ENCODE results near the gene PIM1.
A peak's percentile ranks its signal among the peaks of the same experiment; 100 is the strongest.

Gene PIM1

DNA sequence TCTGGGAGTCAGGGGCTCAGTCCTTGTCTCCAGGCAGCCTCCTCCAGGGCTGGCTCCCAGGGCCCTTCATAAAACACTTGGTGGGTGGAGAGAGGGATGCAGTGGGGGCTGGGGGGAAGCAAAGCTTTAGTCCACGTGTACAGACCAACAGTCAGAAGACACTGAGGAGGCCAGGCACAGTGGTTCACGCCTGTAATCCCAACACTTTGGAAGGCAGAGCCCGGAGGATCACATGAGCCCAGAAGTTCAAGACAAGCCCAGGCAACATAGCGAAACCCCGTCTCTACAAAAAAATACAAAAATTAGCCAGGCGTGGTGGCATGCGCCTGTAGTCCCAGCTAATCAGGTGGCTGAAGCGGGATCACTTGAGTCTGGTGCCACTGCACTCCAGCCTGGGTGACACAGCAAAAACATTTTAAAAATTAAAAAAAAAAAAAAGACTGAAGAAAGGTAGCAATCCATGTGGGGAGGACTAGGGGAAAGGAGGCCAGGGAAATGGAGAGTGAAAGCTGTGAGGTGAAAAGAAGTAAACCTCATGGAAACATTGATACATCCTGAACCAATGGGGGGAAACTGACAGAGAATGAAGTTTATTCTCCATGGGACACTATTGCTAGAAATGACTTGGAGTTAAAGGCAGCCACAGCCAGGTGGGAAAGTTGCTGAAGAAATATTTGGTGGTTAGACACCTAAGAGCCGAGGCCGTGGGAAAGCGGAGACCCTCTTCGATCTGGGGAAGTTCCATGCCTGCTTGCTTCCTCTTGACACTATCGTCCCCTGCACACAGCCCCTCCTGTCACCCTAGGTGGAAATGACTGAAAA lies 35.4 kb downstream of the PIM1 start:
- TF ChIP-seq, protein P1, sequence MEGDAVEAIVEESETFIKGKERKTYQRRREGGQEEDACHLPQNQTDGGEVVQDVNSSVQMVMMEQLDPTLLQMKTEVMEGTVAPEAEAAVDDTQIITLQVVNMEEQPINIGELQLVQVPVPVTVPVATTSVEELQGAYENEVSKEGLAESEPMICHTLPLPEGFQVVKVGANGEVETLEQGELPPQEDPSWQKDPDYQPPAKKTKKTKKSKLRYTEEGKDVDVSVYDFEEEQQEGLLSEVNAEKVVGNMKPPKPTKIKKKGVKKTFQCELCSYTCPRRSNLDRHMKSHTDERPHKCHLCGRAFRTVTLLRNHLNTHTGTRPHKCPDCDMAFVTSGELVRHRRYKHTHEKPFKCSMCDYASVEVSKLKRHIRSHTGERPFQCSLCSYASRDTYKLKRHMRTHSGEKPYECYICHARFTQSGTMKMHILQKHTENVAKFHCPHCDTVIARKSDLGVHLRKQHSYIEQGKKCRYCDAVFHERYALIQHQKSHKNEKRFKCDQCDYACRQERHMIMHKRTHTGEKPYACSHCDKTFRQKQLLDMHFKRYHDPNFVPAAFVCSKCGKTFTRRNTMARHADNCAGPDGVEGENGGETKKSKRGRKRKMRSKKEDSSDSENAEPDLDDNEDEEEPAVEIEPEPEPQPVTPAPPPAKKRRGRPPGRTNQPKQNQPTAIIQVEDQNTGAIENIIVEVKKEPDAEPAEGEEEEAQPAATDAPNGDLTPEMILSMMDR (IDR thresholded peaks at IDR 0.05; ENCODE audit: low read depth, low read length): no peak
- H3K4me3 ChIP-seq (ENCODE audit: low read depth, low read length): no peak overlapping the region

DNA sequence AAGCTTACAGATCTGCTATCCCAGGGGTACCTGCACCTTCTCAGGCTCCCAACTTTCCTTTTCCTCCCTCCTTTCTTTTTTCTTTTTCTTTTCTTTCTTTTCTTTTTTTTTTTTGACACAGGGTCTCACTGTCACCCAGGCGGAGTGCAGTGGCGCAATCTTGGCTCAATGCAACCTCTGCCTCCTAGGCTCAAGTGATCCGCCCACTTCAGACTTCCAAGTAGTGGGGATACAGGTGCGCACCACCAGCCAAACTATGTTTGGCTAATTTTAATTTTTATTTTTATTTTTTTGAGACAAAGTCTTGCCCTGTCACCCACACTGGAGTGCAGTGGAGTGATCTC lies 36.0 kb downstream of the PIM1 start:
- TF ChIP-seq, protein P1 (IDR thresholded peaks at IDR 0.05; ENCODE audit: low read depth, low read length): no peak
- no peak overlapping the region for H3K4me3 ChIP-seq (ENCODE audit: low read depth, low read length)

DNA sequence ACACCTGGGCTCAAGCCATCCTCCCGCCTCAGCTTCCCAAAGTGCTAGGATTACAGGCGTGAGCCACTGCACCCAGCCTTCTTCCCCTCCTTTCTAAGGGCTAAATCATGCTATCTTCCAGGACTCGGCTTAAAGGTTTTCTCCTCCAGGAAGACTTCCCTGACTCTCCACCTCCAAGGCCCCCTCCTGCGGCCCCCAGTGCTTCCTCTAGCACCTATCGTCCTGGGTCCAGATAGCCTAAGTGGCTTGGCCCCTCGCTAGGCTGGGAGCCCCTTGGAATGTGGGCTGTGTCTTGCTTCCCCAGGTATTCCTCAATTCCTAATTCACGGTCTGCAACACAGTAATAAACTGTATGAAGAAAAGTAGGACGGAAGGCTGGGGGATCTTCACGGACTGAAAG lies 36.7 kb downstream of the PIM1 start:
- TF ChIP-seq, protein P1 (IDR thresholded peaks at IDR 0.05; ENCODE audit: low read depth, low read length): no peak
- no peak overlapping the region for H3K4me3 ChIP-seq (ENCODE audit: low read depth, low read length)

DNA sequence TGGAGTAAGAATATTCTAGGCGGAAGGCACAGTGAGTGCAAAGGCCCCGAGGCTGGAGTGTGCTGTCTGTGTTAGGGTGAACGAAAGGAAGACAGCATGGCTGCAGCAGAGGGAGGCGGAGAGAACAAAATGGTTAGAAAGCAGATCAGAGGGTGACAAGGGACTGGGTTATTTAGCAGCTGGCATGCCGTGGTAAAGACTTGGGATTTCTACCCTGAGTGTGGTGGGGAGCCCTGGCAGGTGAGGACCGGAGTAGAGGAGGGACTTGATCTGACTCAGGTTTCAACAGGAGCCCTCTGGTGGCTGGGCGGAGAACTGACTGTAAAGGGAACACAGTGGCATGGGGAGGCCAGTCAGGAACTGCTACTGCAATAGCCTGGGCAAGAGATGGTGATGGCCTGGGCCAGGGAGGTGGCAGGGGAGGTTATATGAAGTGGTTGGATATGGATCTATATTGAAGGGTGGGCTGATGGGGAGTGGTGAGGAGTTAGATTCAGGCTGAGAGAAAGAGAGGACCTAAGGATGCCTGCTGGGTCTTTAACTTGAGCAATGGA lies 38.0 kb downstream of the PIM1 start:
- H3K4me3 ChIP-seq (ENCODE audit: low read depth, low read length): no peak overlapping the region
- TF ChIP-seq, protein P1 (IDR thresholded peaks at IDR 0.05; ENCODE audit: low read depth, low read length): peak; percentile 85

DNA sequence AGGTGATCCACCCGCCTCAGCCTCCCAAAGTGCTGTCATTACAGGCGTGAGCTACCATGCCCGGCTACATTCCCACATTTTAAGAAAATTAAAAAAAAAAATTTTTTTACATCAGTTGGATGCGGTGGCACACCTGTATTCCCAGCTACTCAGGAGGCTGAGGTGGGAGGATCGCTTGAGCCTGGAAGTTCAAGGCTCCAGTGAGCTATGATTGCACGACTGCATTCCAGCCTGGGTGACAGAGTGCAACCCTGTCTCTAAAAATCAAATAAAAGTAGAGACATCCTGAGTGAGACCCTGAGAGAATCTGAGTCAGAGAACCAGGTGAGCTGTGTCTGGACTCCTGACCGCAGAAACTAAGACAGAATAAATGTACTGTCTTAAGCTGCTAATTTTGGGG lies 38.8 kb downstream of the PIM1 start:
- TF ChIP-seq, protein P1 (IDR thresholded peaks at IDR 0.05; ENCODE audit: low read depth, low read length): no peak
- no peak overlapping the region for H3K4me3 ChIP-seq (ENCODE audit: low read depth, low read length)

DNA sequence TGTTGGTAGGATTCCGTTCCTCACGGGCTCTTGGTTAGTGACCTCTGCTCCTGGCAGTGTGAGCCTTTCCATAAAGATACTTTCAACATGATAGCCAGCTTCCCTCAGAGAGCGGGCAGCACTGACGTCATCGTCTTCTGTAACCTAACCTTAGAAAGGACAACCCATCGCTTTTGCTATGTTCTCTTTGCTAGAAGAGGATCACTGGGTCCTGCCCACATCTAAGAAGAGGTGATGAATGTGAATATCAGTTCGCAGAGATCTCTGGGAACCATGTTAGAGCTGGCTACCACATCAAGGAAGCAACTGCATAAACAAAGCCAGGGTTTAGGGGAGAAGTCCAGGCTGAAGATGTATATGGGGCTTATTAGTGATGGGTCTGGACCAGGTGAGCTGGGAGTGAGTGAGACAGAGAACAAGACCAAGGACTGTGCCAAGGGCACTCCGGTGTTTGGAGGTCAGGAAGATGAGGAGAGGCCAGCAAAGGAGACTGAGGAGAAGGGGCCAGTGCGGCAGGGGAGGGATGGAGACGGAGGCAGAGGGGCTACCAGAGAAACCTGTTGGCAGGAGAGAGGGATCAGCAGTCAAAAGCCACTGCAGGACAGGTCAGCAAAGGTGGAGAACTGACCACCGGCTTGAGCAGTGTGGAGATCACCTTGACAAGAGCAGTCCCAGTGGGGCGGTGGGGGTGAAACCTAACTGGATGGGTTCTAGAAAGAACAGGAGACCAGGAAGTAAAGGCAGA lies 39.7 kb downstream of the PIM1 start:
- H3K4me3 ChIP-seq (ENCODE audit: low read depth, low read length): no peak overlapping the region
- TF ChIP-seq, protein P1 (IDR thresholded peaks at IDR 0.05; ENCODE audit: low read depth, low read length): no peak

Measured in WI38 (cell line).